Lung (tissue), 12 donors: ENCODE data around the gene ADAM23. TPM values are rescaled to one million over a fixed set of nuclear protein-coding genes. Genes with fewer than 3 reads are reported as not detected.

Experiments used
- ATAC-seq: fragments of 200-7000 bp; cut with Tn5 transposase; one replicate; pipeline ENCODE4 v1.9.1; 2020; ENCODE audit warnings: moderate number of reproducible peaks; ENCODE audit not compliant: insufficient read depth, low FRiP score
- DNase-seq, 3 donors: peaks; one replicate each; pipeline ENCODE4 v3.0.0-alpha.2; 2013 to 2017
- H3K27ac ChIP-seq, 2 donors: one replicate each; pipeline ENCODE4 v1.5.1; 2013; ENCODE audit warnings: mild to moderate bottlenecking in 2 of 2, moderate library complexity in 2 of 2, control low read depth in 1 of 2, inconsistent platforms in 1 of 2, low read depth in 1 of 2, low read length in 1 of 2
- H3K27me3 ChIP-seq, 3 donors: one replicate each; pipeline ENCODE4 v1.5.1; 2013; ENCODE audit warnings: low read length in 2 of 3; ENCODE audit not compliant: control insufficient read depth in 3 of 3, insufficient read depth in 3 of 3
- H3K36me3 ChIP-seq, 4 donors: one replicate each; pipeline ENCODE4 v1.5.1; 2013; ENCODE audit warnings: low read length in 4 of 4, mild to moderate bottlenecking in 1 of 4, moderate library complexity in 1 of 4; ENCODE audit not compliant: control insufficient read depth in 4 of 4, insufficient read depth in 4 of 4
- H3K4me1 ChIP-seq, 5 donors: one replicate each; pipeline ENCODE4 v1.5.1; 2013; ENCODE audit warnings: low read length in 5 of 5, mild to moderate bottlenecking in 2 of 5, moderate library complexity in 1 of 5; ENCODE audit not compliant: control insufficient read depth in 5 of 5, insufficient read depth in 5 of 5
- H3K4me3 ChIP-seq: one replicate; pipeline ENCODE4 v1.5.1; 2013; ENCODE audit warnings: mild to moderate bottlenecking, control low read depth, moderate library complexity
- H3K9ac ChIP-seq, 2 donors: one replicate each; pipeline ENCODE4 v1.5.1; 2013; ENCODE audit warnings: low read length in 2 of 2, control low read depth in 1 of 2; ENCODE audit not compliant: insufficient read depth in 1 of 2
- H3K9me3 ChIP-seq, 4 donors: one replicate each; pipeline ENCODE4 v1.5.1; 2013; ENCODE audit warnings: low read length in 3 of 4, mild to moderate bottlenecking in 1 of 4, moderate library complexity in 1 of 4; ENCODE audit not compliant: control insufficient read depth in 4 of 4, insufficient read depth in 3 of 4
- WGBS, 2 donors: extraction: QIAGEN DNeasy Blood & Tissue Kit; methylation state at CpG; one replicate each; pipeline ENCODE4 v1.1.7; 2013; 5-methylcytosine and 5-hydroxymethylcytosine counted together
- polyA plus RNA-seq, 2 donors: library from polyadenylated mRNA; stranded (reverse); fragments of 200-250 nt; gene quantifications; one replicate each; pipeline ENCODE4 v1.2.1, GENCODE V29; 2013
- total RNA-seq, 2 donors: library from RNA; depleted of rRNA in 1 of 2; stranded (reverse); fragments of >200 nt in 1 of 2; gene quantifications; one replicate each; pipeline ENCODE4 v1.2.1, GENCODE V29; 2014 to 2021
- TF ChIP-seq, protein P1 (sequence below): IDR thresholded peaks from 2 replicates; pipeline ENCODE4 v1.5.1; 2012; ENCODE audit warnings: mild to moderate bottlenecking; ENCODE audit errors: control extremely low read depth, extremely low read depth
- donor health status: control.
- donor health status: control.
- donor health status: Bipolar disorder and iron deficiency.
- donor health status: healthy.
- donor health status: DM: yes; HTN: yes; CAD: no.

The ADAM23 gene
- total and polyA plus RNA-seq, 4 donors = 0.57 to 1.7 (median 1.2) TPM

DNA sequence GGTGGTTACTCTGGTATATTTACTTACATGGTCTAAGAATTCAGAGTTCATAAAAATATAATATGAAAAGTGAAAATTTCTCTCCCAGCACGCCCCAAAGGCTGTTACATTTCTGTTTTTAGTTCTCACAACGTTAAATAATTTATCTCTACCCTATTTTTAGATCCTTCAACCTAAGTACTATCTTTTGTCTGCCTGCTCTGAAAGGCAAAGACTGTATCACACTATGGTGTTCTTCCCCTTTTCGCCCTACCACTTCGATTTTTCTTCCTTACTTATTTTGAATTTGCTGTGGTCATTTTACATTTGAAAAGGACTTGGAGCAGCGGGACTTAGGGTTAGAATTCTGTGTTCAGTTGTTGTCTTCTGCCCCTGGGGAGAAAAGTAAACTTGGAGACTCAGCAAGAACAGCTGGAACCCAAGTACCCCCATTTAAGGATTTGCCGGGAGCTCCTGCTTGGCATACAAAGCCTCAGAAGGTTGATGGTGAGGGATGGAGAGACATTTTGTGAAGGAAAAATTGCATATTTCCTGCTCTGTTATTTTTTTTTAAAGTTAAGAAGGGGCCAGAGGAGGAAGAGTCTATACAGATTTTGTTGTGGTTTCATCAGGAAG, 19.0 kb downstream of the ADAM23 start:
- DNase-seq = no peak
- Histone ChIP-seq H3K27ac (peak overlapping the region in 1 of 2 donors; percentile 71), H3K4me1 (peaks cover 0 to 14% (median 0%) of the 10 kb centered on the region in 5 donors), H3K27me3 (no peaks in the 10 kb centered on the region), H3K36me3 (no peaks in the 10 kb centered on the region), H3K9me3 (peaks cover 0 to 5% (median 0%) of the 10 kb centered on the region in 4 donors), H3K4me3 (no peak overlapping the region), H3K9ac (no peak overlapping the region)
- WGBS, 2 donors = 34 to 48% methylated on average over 6 of the region's 6 CpGs
- TF ChIP-seq, protein P1, sequence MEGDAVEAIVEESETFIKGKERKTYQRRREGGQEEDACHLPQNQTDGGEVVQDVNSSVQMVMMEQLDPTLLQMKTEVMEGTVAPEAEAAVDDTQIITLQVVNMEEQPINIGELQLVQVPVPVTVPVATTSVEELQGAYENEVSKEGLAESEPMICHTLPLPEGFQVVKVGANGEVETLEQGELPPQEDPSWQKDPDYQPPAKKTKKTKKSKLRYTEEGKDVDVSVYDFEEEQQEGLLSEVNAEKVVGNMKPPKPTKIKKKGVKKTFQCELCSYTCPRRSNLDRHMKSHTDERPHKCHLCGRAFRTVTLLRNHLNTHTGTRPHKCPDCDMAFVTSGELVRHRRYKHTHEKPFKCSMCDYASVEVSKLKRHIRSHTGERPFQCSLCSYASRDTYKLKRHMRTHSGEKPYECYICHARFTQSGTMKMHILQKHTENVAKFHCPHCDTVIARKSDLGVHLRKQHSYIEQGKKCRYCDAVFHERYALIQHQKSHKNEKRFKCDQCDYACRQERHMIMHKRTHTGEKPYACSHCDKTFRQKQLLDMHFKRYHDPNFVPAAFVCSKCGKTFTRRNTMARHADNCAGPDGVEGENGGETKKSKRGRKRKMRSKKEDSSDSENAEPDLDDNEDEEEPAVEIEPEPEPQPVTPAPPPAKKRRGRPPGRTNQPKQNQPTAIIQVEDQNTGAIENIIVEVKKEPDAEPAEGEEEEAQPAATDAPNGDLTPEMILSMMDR = no peak
- no peak for ATAC-seq

DNA sequence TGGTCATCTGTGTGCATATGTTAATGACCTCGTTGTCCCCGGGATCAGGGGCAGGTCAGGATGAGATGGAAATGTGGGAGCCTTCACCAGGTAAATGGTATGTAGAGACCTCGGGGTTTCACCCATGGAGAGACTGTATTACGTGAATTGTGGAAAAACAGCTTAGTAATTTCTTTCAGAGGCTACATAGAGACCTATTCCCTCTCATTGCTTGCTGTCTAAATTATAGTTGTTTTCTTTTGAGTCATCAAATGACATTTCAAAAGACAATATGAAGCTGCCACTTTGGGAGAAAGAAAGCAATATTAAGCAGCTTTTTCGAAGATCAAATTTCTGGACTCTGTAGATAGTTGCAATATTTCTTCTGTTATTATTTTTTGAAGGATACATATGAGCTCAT, 20.4 kb downstream of the ADAM23 start:
- H3K27me3 ChIP-seq = no peaks in the 10 kb centered on the region
- H3K9me3 ChIP-seq = peaks cover 0 to 8% (median 0%) of the 10 kb centered on the region in 4 donors
- TF ChIP-seq, protein P1 = no peak
- H3K27ac ChIP-seq = no peak overlapping the region
- no peak overlapping the region for H3K4me3 ChIP-seq
- DNase-seq (no peak), ATAC-seq (no peak)
- WGBS, 2 donors = 87 to 96% methylated on average over 5 of the region's 5 CpGs
- H3K9ac ChIP-seq = no peak overlapping the region
- no peaks in the 10 kb centered on the region for H3K36me3 ChIP-seq
- H3K4me1 ChIP-seq = peaks cover 0 to 7% (median 0%) of the 10 kb centered on the region in 5 donors

DNA sequence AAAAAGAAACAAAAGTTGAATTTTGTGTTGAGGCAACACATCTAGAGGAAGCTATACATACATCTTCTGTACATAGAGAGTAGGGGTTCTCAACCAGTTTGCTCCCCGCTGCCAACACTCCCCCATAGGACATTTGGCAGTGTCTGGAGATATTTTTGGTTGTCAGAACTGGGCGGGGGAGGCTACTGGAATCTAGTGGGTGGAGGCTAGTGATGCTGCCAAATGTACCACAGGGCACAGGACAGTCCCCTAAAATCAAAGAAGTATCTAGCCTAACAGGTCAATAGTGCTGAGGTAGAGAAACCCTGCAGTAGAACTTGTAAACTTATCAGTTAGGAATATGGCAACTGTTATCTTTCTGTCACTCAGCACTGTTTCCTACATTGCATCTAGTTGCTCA, 21.3 kb downstream of the ADAM23 start:
- Histone ChIP-seq H3K27me3 (no peaks in the 10 kb centered on the region), H3K4me1 (peaks cover 0 to 7% (median 0%) of the 10 kb centered on the region in 5 donors), H3K36me3 (no peaks in the 10 kb centered on the region), H3K9me3 (peaks cover 0 to 8% (median 0%) of the 10 kb centered on the region in 4 donors), H3K4me3 (no peak overlapping the region), H3K9ac (no peak overlapping the region), H3K27ac (peak overlapping the region in 1 of 2 donors; percentile 63)
- DNase-seq (no peak), ATAC-seq (no peak)
- 89 to 95% methylated on average over 2 of the region's 2 CpGs for WGBS, 2 donors
- TF ChIP-seq, protein P1 = no peak

DNA sequence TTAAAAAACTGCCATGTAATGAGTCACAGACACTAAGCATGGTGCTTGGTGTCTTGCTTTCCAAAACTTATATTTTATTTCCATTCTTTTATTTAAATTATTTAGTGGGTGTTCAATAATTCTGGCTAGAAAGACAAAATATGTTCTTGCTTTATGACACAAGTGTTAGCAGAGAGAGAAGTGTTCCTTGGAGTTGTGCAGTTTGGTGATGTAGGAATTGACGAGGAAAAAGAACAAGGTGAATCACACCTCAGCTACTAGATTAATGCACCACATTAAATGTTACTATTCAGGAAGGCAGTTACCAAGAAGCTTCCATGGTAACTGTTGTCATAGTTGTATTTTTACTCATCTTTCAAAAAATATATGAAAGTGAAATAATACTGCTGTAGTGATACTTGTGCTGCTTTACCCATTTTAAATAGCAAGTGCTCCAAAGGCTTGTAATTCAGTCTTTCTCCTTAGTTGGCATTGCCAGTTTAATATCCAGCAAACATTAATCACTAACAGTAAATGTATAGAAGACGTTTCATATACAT, 28.3 kb downstream of the ADAM23 start:
- DNase-seq (no peak), ATAC-seq (no peak)
- TF ChIP-seq, protein P1 = no peak
- H3K4me1 ChIP-seq = peaks cover 0 to 5% (median 0%) of the 10 kb centered on the region in 5 donors
- 79 to 85% methylated on average over 2 of the region's 2 CpGs for WGBS, 2 donors
- H3K36me3 ChIP-seq = peaks cover 0 to 2% (median 0%) of the 10 kb centered on the region in 4 donors
- H3K9me3 ChIP-seq = peaks cover 0 to 5% (median 0%) of the 10 kb centered on the region in 4 donors
- no peaks in the 10 kb centered on the region for H3K27me3 ChIP-seq
- H3K4me3 ChIP-seq = no peak overlapping the region
- no peak overlapping the region for H3K27ac ChIP-seq
- no peak overlapping the region for H3K9ac ChIP-seq
